HepG2 (cell line): ENCODE measurements around the gene SCN7A. TPM values are rescaled to one million over a fixed set of nuclear protein-coding genes. Genes with fewer than 3 reads are reported as not detected.

ENCODE experiments used
- GABPB1 ChIP-seq: IDR thresholded peaks from 2 replicates; pipeline ENCODE4 v1.6.1; 2016; ENCODE audit warnings: mild to moderate bottlenecking, missing genetic modification reagents, moderate library complexity, missing compliant biosample characterization
- GLI4 ChIP-seq: sonication (generic); formaldehyde crosslinking; IDR thresholded peaks from 2 replicates; pipeline ENCODE4 v1.5.1; 2020; ENCODE audit warnings: missing genetic modification reagents, mild to moderate bottlenecking, moderate library complexity, borderline replicate concordance
- MTA1 ChIP-seq: sonication (generic); formaldehyde crosslinking; IDR thresholded peaks from 2 replicates; pipeline ENCODE4 v1.4.0; 2020; ENCODE audit warnings: missing genetic modification reagents, mild to moderate bottlenecking, borderline replicate concordance
- MYC ChIP-seq: sonication (generic); formaldehyde crosslinking; IDR thresholded peaks from 2 replicates; pipeline ENCODE4 v1.9.0; 2021; ENCODE audit warnings: missing genetic modification reagents, borderline replicate concordance
- NFIB ChIP-seq: sonication (generic); formaldehyde crosslinking; IDR thresholded peaks from 2 replicates; pipeline ENCODE4 v1.9.0; 2021; ENCODE audit warnings: missing genetic modification reagents, mild to moderate bottlenecking, borderline replicate concordance
- PLRG1 ChIP-seq: fragments of 450-650 bp; conservative IDR thresholded peaks from 2 replicates; pipeline ENCODE4 v1.6.1; 2016
- SATB2 ChIP-seq: sonication (generic); formaldehyde crosslinking; IDR thresholded peaks from 2 replicates; pipeline ENCODE4 v1.5.0; 2020; ENCODE audit warnings: missing genetic modification reagents
- THAP11 ChIP-seq: IDR thresholded peaks from 2 replicates; pipeline ENCODE4 v1.6.1; 2016; ENCODE audit warnings: missing biosample characterization, missing genetic modification reagents
- ZBED4 ChIP-seq: sonication (generic); formaldehyde crosslinking; IDR thresholded peaks from 2 replicates; pipeline ENCODE4 v1.4.0; 2020; ENCODE audit warnings: missing genetic modification reagents, borderline replicate concordance
- ZNF256 ChIP-seq: sonication (generic); formaldehyde crosslinking; conservative IDR thresholded peaks from 2 replicates; pipeline ENCODE4 v1.4.0; 2020; ENCODE audit warnings: missing genetic modification reagents
- ZNF350 ChIP-seq: sonication (generic); formaldehyde crosslinking; IDR thresholded peaks from 2 replicates; pipeline ENCODE4 v1.4.0; 2020; ENCODE audit warnings: mild to moderate bottlenecking, low read depth, missing genetic modification reagents, borderline replicate concordance
- ZNF530 ChIP-seq: sonication (generic); formaldehyde crosslinking; IDR thresholded peaks from 2 replicates; pipeline ENCODE4 v1.5.0; 2020; ENCODE audit warnings: low read depth, mild to moderate bottlenecking, missing genetic modification reagents
- ZNF674 ChIP-seq: sonication (generic); formaldehyde crosslinking; IDR thresholded peaks from 2 replicates; pipeline ENCODE4 v1.5.0; 2020; ENCODE audit warnings: low read depth, mild to moderate bottlenecking, missing genetic modification reagents
- ZNF883 ChIP-seq: sonication (generic); formaldehyde crosslinking; IDR thresholded peaks from 2 replicates; pipeline ENCODE4 v1.5.1; 2020; ENCODE audit warnings: mild to moderate bottlenecking, missing genetic modification reagents; ENCODE audit errors: not compliant biosample characterization
- polyA plus RNA-seq, 8 experiments: library from polyadenylated mRNA; depleted of rRNA in 3 of 8; stranded (reverse) in 7 of 8; unstranded in 1 of 8; fragments of >200 nt; fragmentation: Illumina TruSeq in 4 of 8; extraction: Trizol in 4 of 8; gene quantifications; 2 replicates each; pipeline versions ENCODE4 v1.2.1 to v1.2.3, GENCODE V29; 2011 to 2016; ENCODE audit warnings: low read depth in 4 of 8, missing spikeins in 1 of 8, mixed read lengths in 1 of 8; ENCODE audit not compliant: insufficient read depth in 1 of 8
- total RNA-seq, 5 experiments: library from RNA; depleted of rRNA; stranded (reverse); fragments of >200 nt; fragmentation: Illumina TruSeq; extraction: Trizol; gene quantifications; 2 replicates each; pipeline ENCODE4 v1.2.3, GENCODE V29; 2016; ENCODE audit warnings: low read depth in 1 of 5
- TF ChIP-seq, protein P1 (sequence below): sonication (generic); formaldehyde crosslinking; IDR thresholded peaks from 2 replicates; pipeline ENCODE4 v1.4.0; 2020; ENCODE audit warnings: missing genetic modification reagents, mild to moderate bottlenecking, borderline replicate concordance
- TF ChIP-seq, protein P2 (sequence below): sonication (generic); formaldehyde crosslinking; IDR thresholded peaks from 2 replicates; pipeline ENCODE4 v1.4.0; 2020; ENCODE audit warnings: missing genetic modification reagents
- TF ChIP-seq, protein P3 (sequence below): sonication (generic); formaldehyde crosslinking; IDR thresholded peaks from 2 replicates; pipeline ENCODE4 v1.4.0; 2020; ENCODE audit warnings: missing genetic modification reagents

Gene SCN7A
- total and polyA plus RNA-seq, 2 of the 13 experiments (the other 11 are each of a cell fraction or from before 2014, with no cell fraction given), result 0.01 TPM; not detected in 1

GRCh38 chr2:166372046-166372445 lies 122.0 kb downstream of the SCN7A start (continued):
- no peak for TF ChIP-seq NFIB (CRISPR knock-in tag)
- TF ChIP-seq, protein P1, sequence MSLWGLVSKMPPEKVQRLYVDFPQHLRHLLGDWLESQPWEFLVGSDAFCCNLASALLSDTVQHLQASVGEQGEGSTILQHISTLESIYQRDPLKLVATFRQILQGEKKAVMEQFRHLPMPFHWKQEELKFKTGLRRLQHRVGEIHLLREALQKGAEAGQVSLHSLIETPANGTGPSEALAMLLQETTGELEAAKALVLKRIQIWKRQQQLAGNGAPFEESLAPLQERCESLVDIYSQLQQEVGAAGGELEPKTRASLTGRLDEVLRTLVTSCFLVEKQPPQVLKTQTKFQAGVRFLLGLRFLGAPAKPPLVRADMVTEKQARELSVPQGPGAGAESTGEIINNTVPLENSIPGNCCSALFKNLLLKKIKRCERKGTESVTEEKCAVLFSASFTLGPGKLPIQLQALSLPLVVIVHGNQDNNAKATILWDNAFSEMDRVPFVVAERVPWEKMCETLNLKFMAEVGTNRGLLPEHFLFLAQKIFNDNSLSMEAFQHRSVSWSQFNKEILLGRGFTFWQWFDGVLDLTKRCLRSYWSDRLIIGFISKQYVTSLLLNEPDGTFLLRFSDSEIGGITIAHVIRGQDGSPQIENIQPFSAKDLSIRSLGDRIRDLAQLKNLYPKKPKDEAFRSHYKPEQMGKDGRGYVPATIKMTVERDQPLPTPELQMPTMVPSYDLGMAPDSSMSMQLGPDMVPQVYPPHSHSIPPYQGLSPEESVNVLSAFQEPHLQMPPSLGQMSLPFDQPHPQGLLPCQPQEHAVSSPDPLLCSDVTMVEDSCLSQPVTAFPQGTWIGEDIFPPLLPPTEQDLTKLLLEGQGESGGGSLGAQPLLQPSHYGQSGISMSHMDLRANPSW (CRISPR knock-in tag), result no peak
- peak; percentile 71; the same call in 1 of the 2 replicates for TF ChIP-seq ZBED4 (CRISPR knock-in tag)
- no peak for TF ChIP-seq ZNF256 (CRISPR knock-in tag)
- no peak for TF ChIP-seq MTA1 (CRISPR knock-in tag)
- TF ChIP-seq, protein P2, sequence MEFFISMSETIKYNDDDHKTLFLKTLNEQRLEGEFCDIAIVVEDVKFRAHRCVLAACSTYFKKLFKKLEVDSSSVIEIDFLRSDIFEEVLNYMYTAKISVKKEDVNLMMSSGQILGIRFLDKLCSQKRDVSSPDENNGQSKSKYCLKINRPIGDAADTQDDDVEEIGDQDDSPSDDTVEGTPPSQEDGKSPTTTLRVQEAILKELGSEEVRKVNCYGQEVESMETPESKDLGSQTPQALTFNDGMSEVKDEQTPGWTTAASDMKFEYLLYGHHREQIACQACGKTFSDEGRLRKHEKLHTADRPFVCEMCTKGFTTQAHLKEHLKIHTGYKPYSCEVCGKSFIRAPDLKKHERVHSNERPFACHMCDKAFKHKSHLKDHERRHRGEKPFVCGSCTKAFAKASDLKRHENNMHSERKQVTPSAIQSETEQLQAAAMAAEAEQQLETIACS, result no peak
- no peak for TF ChIP-seq ZNF350
- no peak for TF ChIP-seq ZNF883 (CRISPR knock-in tag)
- TF ChIP-seq MYC (CRISPR knock-in tag), result no peak
- TF ChIP-seq, protein P3, sequence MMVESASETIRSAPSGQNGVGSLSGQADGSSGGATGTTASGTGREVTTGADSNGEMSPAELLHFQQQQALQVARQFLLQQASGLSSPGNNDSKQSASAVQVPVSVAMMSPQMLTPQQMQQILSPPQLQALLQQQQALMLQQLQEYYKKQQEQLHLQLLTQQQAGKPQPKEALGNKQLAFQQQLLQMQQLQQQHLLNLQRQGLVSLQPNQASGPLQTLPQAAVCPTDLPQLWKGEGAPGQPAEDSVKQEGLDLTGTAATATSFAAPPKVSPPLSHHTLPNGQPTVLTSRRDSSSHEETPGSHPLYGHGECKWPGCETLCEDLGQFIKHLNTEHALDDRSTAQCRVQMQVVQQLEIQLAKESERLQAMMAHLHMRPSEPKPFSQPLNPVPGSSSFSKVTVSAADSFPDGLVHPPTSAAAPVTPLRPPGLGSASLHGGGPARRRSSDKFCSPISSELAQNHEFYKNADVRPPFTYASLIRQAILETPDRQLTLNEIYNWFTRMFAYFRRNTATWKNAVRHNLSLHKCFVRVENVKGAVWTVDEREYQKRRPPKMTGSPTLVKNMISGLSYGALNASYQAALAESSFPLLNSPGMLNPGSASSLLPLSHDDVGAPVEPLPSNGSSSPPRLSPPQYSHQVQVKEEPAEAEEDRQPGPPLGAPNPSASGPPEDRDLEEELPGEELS (CRISPR knock-in tag), result peak; percentile 79
- no peak for TF ChIP-seq ZNF674 (CRISPR knock-in tag)
- no peak for TF ChIP-seq ZNF530 (CRISPR knock-in tag)
- TF ChIP-seq THAP11, result peak; percentile 71
- no peak for TF ChIP-seq GLI4 (CRISPR knock-in tag)
- no peak for TF ChIP-seq GABPB1 (CRISPR knock-in tag)
- TF ChIP-seq SATB2 (CRISPR knock-in tag), result 0 out of 2 replicates have a peak, but pooled peaks have one; percentile 85
- TF ChIP-seq PLRG1, result no peak
